Smooth muscle cell (in vitro differentiated cells): ENCODE results near the gene ZNF316. TPM values are rescaled to one million over a fixed set of nuclear protein-coding genes. Genes with fewer than 3 reads are reported as not detected.

Source experiments
- DNase-seq: peaks from one replicate; lab custom pipeline; 2025; ENCODE audit not compliant: unreplicated experiment; lab: John Stamatoyannopoulos, UW
- H2AFZ ChIP-seq: fragments of 200-600 bp; sonication (generic); 2 replicates; pipeline ENCODE4 v1.6.0; 2016; ENCODE audit warnings: antibody characterized with exemption, low read depth, mild to moderate bottlenecking
- H3F3A ChIP-seq: fragments of 200-600 bp; sonication (generic); 2 replicates; pipeline ENCODE4 v1.6.0; 2017; ENCODE audit warnings: antibody characterized with exemption, low read depth
- H3K27ac ChIP-seq: fragments of 200-600 bp; sonication (generic); 2 replicates; pipeline ENCODE4 v1.5.1; 2016; ENCODE audit warnings: low read depth, mild to moderate bottlenecking
- H3K27me3 ChIP-seq: fragments of 200-600 bp; sonication (generic); 2 replicates; pipeline ENCODE4 v1.6.1; 2016; ENCODE audit warnings: low read depth, mild to moderate bottlenecking
- H3K36me3 ChIP-seq: fragments of 200-600 bp; sonication (generic); 2 replicates; pipeline ENCODE4 v1.5.1; 2016; ENCODE audit warnings: low read depth
- H3K4me1 ChIP-seq: fragments of 200-600 bp; sonication (generic); 2 replicates; pipeline ENCODE4 v1.5.1; 2016; ENCODE audit warnings: low read depth
- H3K4me2 ChIP-seq: fragments of 200-600 bp; sonication (generic); 2 replicates; pipeline ENCODE4 v1.6.0; 2016; ENCODE audit warnings: mild to moderate bottlenecking
- H3K4me3 ChIP-seq: fragments of 200-600 bp; sonication (generic); 2 replicates; pipeline ENCODE4 v1.5.1; 2016; ENCODE audit warnings: mild to moderate bottlenecking
- H3K79me2 ChIP-seq: fragments of 200-600 bp; sonication (generic); 2 replicates; pipeline ENCODE4 v1.6.0; 2016; ENCODE audit warnings: low read depth, mild to moderate bottlenecking
- H3K9ac ChIP-seq: fragments of 200-600 bp; sonication (generic); 2 replicates; pipeline ENCODE4 v1.6.0; 2016; ENCODE audit warnings: low read depth
- H3K9me3 ChIP-seq: fragments of 200-600 bp; sonication (generic); replicated peaks from 2 replicates; pipeline ENCODE4 v1.5.1; 2016; ENCODE audit warnings: low read depth
- H4K20me1 ChIP-seq: fragments of 200-600 bp; sonication (generic); 2 replicates; pipeline ENCODE4 v1.6.0; 2016; ENCODE audit warnings: low read depth
- CTCF ChIP-seq: fragments of 200-600 bp; sonication (generic); IDR thresholded peaks from 2 replicates; pipeline ENCODE4 v1.5.1; 2017; ENCODE audit warnings: borderline replicate concordance, mild to moderate bottlenecking, antibody characterized with exemption; ENCODE audit not compliant: insufficient read depth, poor library complexity, severe bottlenecking
- WGBS: methylation state at CpG from one replicate; pipeline ENCODE4 v1.1.7; 2016; ENCODE audit warnings: low lambda C conversion rate; 5-methylcytosine and 5-hydroxymethylcytosine counted together
- polyA plus RNA-seq: library from polyadenylated mRNA; unstranded; fragments of >200 nt; fragmentation: Nextera tagmentation; extraction: Ambion mirVana; gene quantifications from 2 replicates; pipeline ENCODE4 v1.2.1, GENCODE V29; 2016
- total RNA-seq: library from RNA; depleted of rRNA; stranded (reverse); fragments of >200 nt; gene quantifications from 2 replicates; pipeline ENCODE4 v1.2.3, GENCODE V29; 2014

Gene ZNF316
- total and polyA plus RNA-seq, 2 experiments from 2014 or later, result 6.6 to 8.3 TPM

- Histone ChIP-seq H3K9ac (no peak overlapping the region), H3K4me3 (no peak overlapping the region), H3K9me3 (no peaks in the 10 kb centered on the region), H3K36me3 (no peaks in the 10 kb centered on the region), H3F3A (no peaks in the 10 kb centered on the region), H3K4me1 (no peaks in the 10 kb centered on the region), H3K27me3 (no peaks in the 10 kb centered on the region), H3K79me2 (no peaks in the 10 kb centered on the region), H2AFZ (no peak overlapping the region), H3K4me2 (no peak overlapping the region), H4K20me1 (peaks cover 15% of the 10 kb centered on the region), H3K27ac (no peak overlapping the region)
- no peak for TF ChIP-seq CTCF
- WGBS, result over 99% methylated on average over 70 of the region's 75 CpGs
- no peak for DNase-seq
Measured at GRCh38 chr7:6652446-6653011, 15.4 kb downstream of the ZNF316 start.

- Histone ChIP-seq H3K4me1 (no peaks in the 10 kb centered on the region), H3K27me3 (no peaks in the 10 kb centered on the region), H3K79me2 (no peaks in the 10 kb centered on the region), H2AFZ (no peak overlapping the region), H3F3A (no peaks in the 10 kb centered on the region), H3K27ac (no peak overlapping the region), H3K4me2 (no peak overlapping the region), H3K9me3 (no peaks in the 10 kb centered on the region), H3K4me3 (no peak overlapping the region), H3K36me3 (no peaks in the 10 kb centered on the region), H3K9ac (no peak overlapping the region), H4K20me1 (peaks cover 10% of the 10 kb centered on the region)
- no peak for TF ChIP-seq CTCF
- over 99% methylated on average over 61 of the region's 146 CpGs for WGBS
- DNase-seq, result no peak
Measured at GRCh38 chr7:6653071-6654003, 16.2 kb downstream of the ZNF316 start.

DNA sequence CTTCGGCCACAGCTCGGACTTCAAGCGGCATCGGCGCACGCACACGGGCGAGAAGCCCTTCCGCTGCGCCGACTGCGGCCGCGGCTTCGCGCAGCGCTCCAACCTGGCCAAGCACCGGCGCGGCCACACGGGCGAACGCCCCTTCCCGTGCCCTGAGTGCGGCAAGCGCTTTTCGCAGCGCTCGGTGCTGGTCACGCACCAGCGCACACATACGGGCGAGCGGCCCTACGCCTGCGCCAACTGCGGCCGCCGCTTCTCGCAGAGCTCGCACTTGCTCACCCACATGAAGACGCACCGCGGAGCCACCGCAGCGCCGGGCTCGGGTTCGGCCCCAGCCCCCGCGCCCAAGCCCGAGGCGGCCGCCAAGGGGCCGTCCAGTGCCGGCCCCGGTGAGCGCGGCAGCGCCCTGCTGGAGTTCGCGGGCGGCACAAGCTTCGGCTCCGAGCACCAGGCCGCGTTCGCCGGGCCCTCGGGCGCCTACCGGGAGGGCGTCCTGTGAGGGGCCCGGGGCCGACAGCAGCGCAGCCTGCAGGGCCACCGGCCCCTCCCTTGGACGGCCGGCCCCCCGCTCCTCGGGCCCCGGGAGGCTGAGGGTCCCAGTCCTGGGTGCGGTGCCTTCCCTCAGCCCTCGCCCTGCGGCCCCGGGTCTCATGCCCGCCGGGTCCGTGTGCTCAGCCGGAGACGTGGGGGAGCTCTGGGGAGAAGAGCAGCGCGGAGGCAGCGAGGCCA, 17.2 kb downstream of the ZNF316 start:
- H2AFZ ChIP-seq, result no peak overlapping the region
- no peaks in the 10 kb centered on the region for H3K4me1 ChIP-seq
- H3K9me3 ChIP-seq, result no peaks in the 10 kb centered on the region
- no peak overlapping the region for H3K9ac ChIP-seq
- WGBS, result 99% methylated on average over 39 of the region's 94 CpGs
- H3K4me2 ChIP-seq, result no peak overlapping the region
- TF ChIP-seq CTCF, result no peak
- H3K27me3 ChIP-seq, result no peaks in the 10 kb centered on the region
- H3K79me2 ChIP-seq, result no peaks in the 10 kb centered on the region
- no peak overlapping the region for H3K27ac ChIP-seq
- H4K20me1 ChIP-seq, result peaks cover 3% of the 10 kb centered on the region
- no peaks in the 10 kb centered on the region for H3K36me3 ChIP-seq
- no peak overlapping the region for H3K4me3 ChIP-seq
- no peaks in the 10 kb centered on the region for H3F3A ChIP-seq
- no peak for DNase-seq
